Fibroblast of lung (primary cell): ENCODE results near the gene ANKH.

Experiments used
- EZH2 ChIP-seq: IDR thresholded peaks from 2 replicates; pipeline ENCODE4 v1.5.1; 2012; ENCODE audit warnings: low read length, control low read depth, mild to moderate bottlenecking; ENCODE audit errors: missing control alignments
- TF ChIP-seq, protein P1 (sequence below), 2 donors: IDR thresholded peaks in 1 of 2; conservative IDR thresholded peaks in 1 of 2; 1 replicate in 1 of 2; 2 replicates in 1 of 2; pipeline ENCODE4 v1.5.1; 2011 to 2012; ENCODE audit warnings: low read length in 2 of 2, control low read depth in 1 of 2, inconsistent platforms in 1 of 2, low read depth in 1 of 2, mild to moderate bottlenecking in 1 of 2

DNA sequence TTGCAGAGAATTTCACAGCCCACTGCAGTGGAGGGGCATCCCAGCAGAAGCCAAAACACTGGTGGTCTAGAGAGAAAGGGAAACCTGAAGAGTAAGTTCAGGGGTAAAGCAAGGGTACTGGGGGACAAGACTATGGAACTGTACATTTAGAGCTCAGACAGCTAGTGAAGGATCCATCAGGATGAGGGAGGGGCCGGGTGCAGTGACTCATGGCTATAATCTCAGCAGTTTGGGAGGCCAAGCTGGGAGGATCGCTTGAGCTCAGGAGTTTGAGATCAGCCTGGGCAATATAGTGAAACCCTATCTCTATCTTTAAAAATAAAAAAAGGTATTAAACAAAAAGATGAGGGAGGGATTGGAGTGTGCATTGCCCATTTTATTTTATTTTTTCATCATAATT, 7.8 kb upstream of the ANKH start:
- TF ChIP-seq, protein P1, sequence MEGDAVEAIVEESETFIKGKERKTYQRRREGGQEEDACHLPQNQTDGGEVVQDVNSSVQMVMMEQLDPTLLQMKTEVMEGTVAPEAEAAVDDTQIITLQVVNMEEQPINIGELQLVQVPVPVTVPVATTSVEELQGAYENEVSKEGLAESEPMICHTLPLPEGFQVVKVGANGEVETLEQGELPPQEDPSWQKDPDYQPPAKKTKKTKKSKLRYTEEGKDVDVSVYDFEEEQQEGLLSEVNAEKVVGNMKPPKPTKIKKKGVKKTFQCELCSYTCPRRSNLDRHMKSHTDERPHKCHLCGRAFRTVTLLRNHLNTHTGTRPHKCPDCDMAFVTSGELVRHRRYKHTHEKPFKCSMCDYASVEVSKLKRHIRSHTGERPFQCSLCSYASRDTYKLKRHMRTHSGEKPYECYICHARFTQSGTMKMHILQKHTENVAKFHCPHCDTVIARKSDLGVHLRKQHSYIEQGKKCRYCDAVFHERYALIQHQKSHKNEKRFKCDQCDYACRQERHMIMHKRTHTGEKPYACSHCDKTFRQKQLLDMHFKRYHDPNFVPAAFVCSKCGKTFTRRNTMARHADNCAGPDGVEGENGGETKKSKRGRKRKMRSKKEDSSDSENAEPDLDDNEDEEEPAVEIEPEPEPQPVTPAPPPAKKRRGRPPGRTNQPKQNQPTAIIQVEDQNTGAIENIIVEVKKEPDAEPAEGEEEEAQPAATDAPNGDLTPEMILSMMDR (conservative IDR thresholded peaks at IDR 0.05 in 1 of 2, IDR thresholded peaks at IDR 0.05 in 1 of 2; ENCODE audit: low read depth in 1 of 2, low read length in 2 of 2), result no peak
- no peak for TF ChIP-seq EZH2
